ENCODE measurements around the gene CORO2B. TPM values are rescaled to one million over a fixed set of nuclear protein-coding genes. Genes with fewer than 3 reads are reported as not detected.

CORO2B gene
- total RNA-seq, 1 donor from 2014 or later, result 11.0 TPM

DNA sequence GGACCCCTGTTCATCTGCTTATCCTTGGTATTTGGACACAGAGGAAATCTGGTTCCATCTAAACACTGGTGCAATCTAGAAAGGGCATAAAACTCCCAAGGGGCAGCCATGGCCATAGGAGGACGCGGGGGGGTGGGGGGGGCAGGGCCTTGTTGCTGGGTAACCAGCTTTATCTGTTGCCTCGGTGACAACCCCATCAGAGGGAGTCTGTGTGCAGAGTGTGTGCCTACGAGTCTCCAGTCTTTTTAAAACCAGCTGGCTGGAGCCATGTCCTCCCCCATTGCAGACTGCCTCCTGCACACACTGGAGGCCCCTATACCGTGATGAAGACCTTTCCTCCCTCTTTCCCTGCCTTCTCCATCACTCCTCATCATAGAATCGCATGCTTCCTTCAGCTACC is 26.4 kb upstream of the CORO2B start:
- H3K27ac ChIP-seq, result no peak overlapping the region
- no peak for DNase-seq (ENCODE audit: low spot score in 2 of 2)
- no peak for TF ChIP-seq CTCF (IDR thresholded peaks at IDR 0.05)

GRCh38 chr15:68552773-68553172 is 26.0 kb upstream of the CORO2B start:
- no peak overlapping the region for H3K27ac ChIP-seq
- TF ChIP-seq CTCF (IDR thresholded peaks at IDR 0.05), result no peak
- no peaks in the 10 kb centered on the region for H3K27me3 ChIP-seq
- no peak for DNase-seq (ENCODE audit: low spot score in 2 of 2)
- peaks cover 0 to 2% of the 10 kb centered on the region in 2 donors for H3K4me1 ChIP-seq
- H3K36me3 ChIP-seq, result no peaks in the 10 kb centered on the region
- no peak overlapping the region for H3K4me3 ChIP-seq
- intact Hi-C loops (cut with DNase I), result loop anchor here (5.0 kb wide), 1 partner anchor 300 kb away; no protein-coding TSS in a partner anchor
- no peaks in the 10 kb centered on the region for H3K9me3 ChIP-seq

More for the DNA sequence above, 26.4 kb upstream of the CORO2B start:
- no peaks in the 10 kb centered on the region for H3K27me3 ChIP-seq
- H3K4me1 ChIP-seq, result peaks cover 0 to 2% of the 10 kb centered on the region in 2 donors
- intact Hi-C loops (cut with DNase I), result loop anchor here (5.0 kb wide), 1 partner anchor 300 kb away; no protein-coding TSS in a partner anchor
- no peaks in the 10 kb centered on the region for H3K36me3 ChIP-seq
- H3K4me3 ChIP-seq, result no peak overlapping the region
- H3K9me3 ChIP-seq, result no peaks in the 10 kb centered on the region

- Histone ChIP-seq H3K9me3 (no peaks in the 10 kb centered on the region), H3K4me1 (peaks cover 0 to 2% of the 10 kb centered on the region in 2 donors), H3K36me3 (no peaks in the 10 kb centered on the region), H3K27me3 (no peaks in the 10 kb centered on the region), H3K4me3 (no peak overlapping the region), H3K27ac (no peak overlapping the region)
- no peak for DNase-seq (ENCODE audit: low spot score in 2 of 2)
- no peak for TF ChIP-seq CTCF (IDR thresholded peaks at IDR 0.05)
- intact Hi-C loops (cut with DNase I), result loop anchor here (5.0 kb wide), 1 partner anchor 301 kb away; no protein-coding TSS in a partner anchor
These were observed 25.3 kb upstream of the CORO2B start for GRCh38 chr15:68553314-68553993.

- no peaks in the 10 kb centered on the region for H3K27me3 ChIP-seq
- H3K36me3 ChIP-seq, result no peaks in the 10 kb centered on the region
- no peak overlapping the region for H3K4me3 ChIP-seq
- H3K4me1 ChIP-seq, result peaks cover 3 to 5% of the 10 kb centered on the region in 2 donors
- no peaks in the 10 kb centered on the region for H3K9me3 ChIP-seq
- no peak overlapping the region for H3K27ac ChIP-seq
- peak in 1 of 2 donors; percentile 80 for DNase-seq (ENCODE audit: low spot score in 2 of 2)
- intact Hi-C loops (cut with DNase I), result loop anchor here (5.0 kb wide), 1 partner anchor 302 kb away; no protein-coding TSS in a partner anchor
- TF ChIP-seq CTCF (IDR thresholded peaks at IDR 0.05), result peak; percentile 61 to 80 (median 64)
These were observed 24.6 kb upstream of the CORO2B start for GRCh38 chr15:68553994-68554720.

DNA sequence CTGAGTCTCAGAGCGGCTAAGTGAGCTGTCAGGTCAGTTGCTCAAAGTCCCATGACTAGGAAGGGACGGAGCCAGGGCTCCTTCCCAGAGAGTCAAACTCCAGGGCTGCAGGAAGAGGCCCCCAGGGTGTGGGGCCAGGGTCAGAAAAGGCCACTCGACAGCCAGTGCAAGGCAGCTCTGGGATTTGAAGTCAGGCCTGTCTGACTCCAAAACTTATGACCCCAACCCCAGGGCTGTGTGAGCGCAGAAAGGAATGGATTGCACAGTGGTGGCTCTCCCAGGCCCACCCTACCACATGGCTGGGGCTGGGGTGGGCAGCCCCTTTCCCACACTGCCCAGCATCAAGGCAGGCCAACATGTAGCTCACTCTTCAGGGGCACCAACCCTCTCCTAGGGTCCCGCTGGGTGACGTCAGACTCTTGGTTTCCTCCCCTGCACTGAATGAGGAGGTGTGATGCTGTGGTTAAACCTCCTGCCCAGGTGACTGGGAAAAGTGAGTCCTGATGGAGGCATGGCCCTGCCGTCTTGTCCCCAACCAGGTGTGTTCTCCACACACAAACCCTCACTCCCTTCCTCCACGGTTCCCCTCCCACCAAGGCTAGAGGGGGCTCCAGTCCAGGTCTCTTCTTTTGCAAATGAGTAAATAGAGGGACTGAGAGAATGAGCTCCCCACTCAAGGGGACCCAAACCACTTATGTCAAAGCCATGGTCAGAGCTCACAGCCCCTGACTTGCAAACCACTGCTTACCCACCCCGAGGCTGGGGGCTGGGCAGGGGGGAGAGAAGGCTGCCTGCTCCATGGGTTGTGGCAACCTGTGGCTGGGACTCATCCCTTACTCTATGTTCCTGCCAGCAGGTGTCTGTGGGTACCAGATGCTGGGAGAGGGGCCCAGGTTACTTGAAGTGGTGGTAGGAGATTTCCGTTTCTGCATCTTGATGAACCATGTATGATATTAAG is 23.8 kb upstream of the CORO2B start:
- Histone ChIP-seq H3K9me3 (no peaks in the 10 kb centered on the region), H3K27me3 (no peaks in the 10 kb centered on the region), H3K4me3 (no peak overlapping the region), H3K36me3 (no peaks in the 10 kb centered on the region), H3K4me1 (peaks cover 3 to 8% of the 10 kb centered on the region in 2 donors), H3K27ac (no peak overlapping the region)
- no peak for TF ChIP-seq CTCF (IDR thresholded peaks at IDR 0.05)
- no peak for DNase-seq (ENCODE audit: low spot score in 2 of 2)
- intact Hi-C loops (cut with DNase I), result loop anchor here (5.0 kb wide), 4 partner anchors 97 to 372 kb away; no protein-coding TSS in a partner anchor

Data from ascending aorta (tissue), 2 donors.